MM.1S (cell line): ENCODE measurements around the gene EIF4G1.
A peak's percentile ranks its signal among the peaks of the same experiment; 100 is the strongest.

Experiments
- DNase-seq: peaks from one replicate; pipeline ENCODE4 v3.0.0-alpha.2; 2015
- H2AFZ ChIP-seq: fragments of 300-600 bp; sonication (generic); 2 replicates; pipeline ENCODE4 v1.6.0; 2016; ENCODE audit warnings: antibody characterized with exemption, low read length
- H3F3A ChIP-seq: fragments of 300-600 bp; sonication (generic); 2 replicates; pipeline ENCODE4 v1.6.1; 2016; ENCODE audit warnings: mild to moderate bottlenecking, antibody characterized with exemption, low read length, moderate library complexity, mixed read lengths; ENCODE audit not compliant: insufficient read depth
- H3K27ac ChIP-seq: fragments of 300-600 bp; sonication (generic); 2 replicates; pipeline ENCODE4 v1.5.1; 2016; ENCODE audit warnings: mild to moderate bottlenecking, low read length
- H3K27me3 ChIP-seq: fragments of 300-600 bp; sonication (generic); replicated peaks from 2 replicates; pipeline ENCODE4 v1.6.0; 2016; ENCODE audit warnings: low read length; ENCODE audit not compliant: insufficient read depth
- H3K36me3 ChIP-seq: fragments of 300-600 bp; sonication (generic); replicated peaks from 2 replicates; pipeline ENCODE4 v1.6.1; 2016; ENCODE audit warnings: mild to moderate bottlenecking, low read length, mixed read lengths; ENCODE audit not compliant: insufficient read depth
- H3K4me1 ChIP-seq: fragments of 300-600 bp; sonication (generic); 2 replicates; pipeline ENCODE4 v1.6.1; 2016; ENCODE audit warnings: low read length, mixed read lengths
- H3K4me2 ChIP-seq: fragments of 300-600 bp; sonication (generic); 2 replicates; pipeline ENCODE4 v1.6.0; 2016; ENCODE audit warnings: low read depth, low read length
- H3K4me3 ChIP-seq: fragments of 300-600 bp; sonication (generic); 2 replicates; pipeline ENCODE4 v1.5.1; 2016; ENCODE audit warnings: low read length, mixed read lengths
- H3K79me2 ChIP-seq: fragments of 300-600 bp; sonication (generic); 2 replicates; pipeline ENCODE4 v1.6.1; 2016; ENCODE audit warnings: mixed run types, low read length, mixed read lengths
- H3K9ac ChIP-seq: fragments of 300-600 bp; sonication (generic); 2 replicates; pipeline ENCODE4 v1.6.1; 2016; ENCODE audit warnings: low read length, mixed read lengths
- H3K9me2 ChIP-seq: fragments of 300-600 bp; sonication (generic); replicated peaks from 2 replicates; pipeline ENCODE4 v1.6.1; 2016; ENCODE audit warnings: mild to moderate bottlenecking, low read length, mixed read lengths; ENCODE audit not compliant: insufficient read depth
- H3K9me3 ChIP-seq: fragments of 300-600 bp; sonication (generic); replicated peaks from 2 replicates; pipeline ENCODE4 v1.6.1; 2016; ENCODE audit warnings: mild to moderate bottlenecking, low read length, mixed read lengths; ENCODE audit not compliant: insufficient read depth
- H4K20me1 ChIP-seq: fragments of 300-600 bp; sonication (generic); 2 replicates; pipeline ENCODE4 v1.6.1; 2016; ENCODE audit warnings: mild to moderate bottlenecking, low read length, moderate library complexity, mixed read lengths; ENCODE audit not compliant: insufficient read depth
- EZH2 ChIP-seq: fragments of 300-600 bp; sonication (generic); optimal IDR thresholded peaks from 2 replicates; pipeline ENCODE3; 2017; ENCODE audit warnings: low read depth, mild to moderate bottlenecking, antibody characterized with exemption, low read length, mixed read lengths
- EZH2phosphoT487 ChIP-seq: fragments of 300-600 bp; sonication (generic); IDR thresholded peaks from 2 replicates; pipeline ENCODE4 v1.6.1; 2018; ENCODE audit warnings: antibody characterized with exemption, low read length
- TF ChIP-seq, protein P1 (sequence below): fragments of 300-600 bp; sonication (generic); IDR thresholded peaks from 2 replicates; pipeline ENCODE4 v1.5.1; 2016; ENCODE audit warnings: antibody characterized with exemption, low read length, mixed read lengths

The EIF4G1 gene

DNA sequence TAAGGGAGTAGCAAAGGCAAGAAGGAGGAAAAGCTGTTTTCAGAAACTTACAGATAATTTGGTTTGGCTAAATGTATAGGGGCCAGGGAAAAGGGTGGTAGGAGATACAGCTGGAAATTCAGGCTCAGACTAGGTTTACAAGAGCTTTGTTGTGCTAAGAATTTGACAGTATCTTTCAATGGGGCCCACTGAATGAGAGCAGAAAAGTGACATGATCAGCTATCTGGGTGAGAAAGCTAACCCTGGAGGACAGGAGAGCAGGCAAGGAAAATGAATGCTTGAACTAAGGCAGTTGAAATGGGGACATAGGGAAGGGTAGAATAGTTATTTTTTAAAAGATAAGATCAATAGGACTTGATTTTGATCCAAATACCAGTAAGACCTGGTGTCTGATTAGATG, 2.8 kb upstream of the EIF4G1 start:
- H3K4me3 ChIP-seq: no peak overlapping the region
- no peak overlapping the region for H2AFZ ChIP-seq
- H3K4me1 ChIP-seq: peaks cover 9% of the 10 kb centered on the region; the same call in 1 of the 2 replicates
- no peak overlapping the region for H3K9ac ChIP-seq
- TF ChIP-seq EZH2phosphoT487 (no peak), EZH2 (no peak)
- TF ChIP-seq, protein P1, sequence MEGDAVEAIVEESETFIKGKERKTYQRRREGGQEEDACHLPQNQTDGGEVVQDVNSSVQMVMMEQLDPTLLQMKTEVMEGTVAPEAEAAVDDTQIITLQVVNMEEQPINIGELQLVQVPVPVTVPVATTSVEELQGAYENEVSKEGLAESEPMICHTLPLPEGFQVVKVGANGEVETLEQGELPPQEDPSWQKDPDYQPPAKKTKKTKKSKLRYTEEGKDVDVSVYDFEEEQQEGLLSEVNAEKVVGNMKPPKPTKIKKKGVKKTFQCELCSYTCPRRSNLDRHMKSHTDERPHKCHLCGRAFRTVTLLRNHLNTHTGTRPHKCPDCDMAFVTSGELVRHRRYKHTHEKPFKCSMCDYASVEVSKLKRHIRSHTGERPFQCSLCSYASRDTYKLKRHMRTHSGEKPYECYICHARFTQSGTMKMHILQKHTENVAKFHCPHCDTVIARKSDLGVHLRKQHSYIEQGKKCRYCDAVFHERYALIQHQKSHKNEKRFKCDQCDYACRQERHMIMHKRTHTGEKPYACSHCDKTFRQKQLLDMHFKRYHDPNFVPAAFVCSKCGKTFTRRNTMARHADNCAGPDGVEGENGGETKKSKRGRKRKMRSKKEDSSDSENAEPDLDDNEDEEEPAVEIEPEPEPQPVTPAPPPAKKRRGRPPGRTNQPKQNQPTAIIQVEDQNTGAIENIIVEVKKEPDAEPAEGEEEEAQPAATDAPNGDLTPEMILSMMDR: no peak
- H3F3A ChIP-seq: peaks cover 13% of the 10 kb centered on the region
- DNase-seq: no peak
- no peak overlapping the region for H3K27ac ChIP-seq
- H3K79me2 ChIP-seq: peaks cover 20% of the 10 kb centered on the region
- peaks cover 14% of the 10 kb centered on the region; the same call in 1 of the 2 replicates for H3K36me3 ChIP-seq
- H3K9me3 ChIP-seq: no peaks in the 10 kb centered on the region
- peaks cover 13% of the 10 kb centered on the region for H4K20me1 ChIP-seq
- no peaks in the 10 kb centered on the region for H3K9me2 ChIP-seq
- H3K27me3 ChIP-seq: no peaks in the 10 kb centered on the region
- no peak overlapping the region for H3K4me2 ChIP-seq

DNA sequence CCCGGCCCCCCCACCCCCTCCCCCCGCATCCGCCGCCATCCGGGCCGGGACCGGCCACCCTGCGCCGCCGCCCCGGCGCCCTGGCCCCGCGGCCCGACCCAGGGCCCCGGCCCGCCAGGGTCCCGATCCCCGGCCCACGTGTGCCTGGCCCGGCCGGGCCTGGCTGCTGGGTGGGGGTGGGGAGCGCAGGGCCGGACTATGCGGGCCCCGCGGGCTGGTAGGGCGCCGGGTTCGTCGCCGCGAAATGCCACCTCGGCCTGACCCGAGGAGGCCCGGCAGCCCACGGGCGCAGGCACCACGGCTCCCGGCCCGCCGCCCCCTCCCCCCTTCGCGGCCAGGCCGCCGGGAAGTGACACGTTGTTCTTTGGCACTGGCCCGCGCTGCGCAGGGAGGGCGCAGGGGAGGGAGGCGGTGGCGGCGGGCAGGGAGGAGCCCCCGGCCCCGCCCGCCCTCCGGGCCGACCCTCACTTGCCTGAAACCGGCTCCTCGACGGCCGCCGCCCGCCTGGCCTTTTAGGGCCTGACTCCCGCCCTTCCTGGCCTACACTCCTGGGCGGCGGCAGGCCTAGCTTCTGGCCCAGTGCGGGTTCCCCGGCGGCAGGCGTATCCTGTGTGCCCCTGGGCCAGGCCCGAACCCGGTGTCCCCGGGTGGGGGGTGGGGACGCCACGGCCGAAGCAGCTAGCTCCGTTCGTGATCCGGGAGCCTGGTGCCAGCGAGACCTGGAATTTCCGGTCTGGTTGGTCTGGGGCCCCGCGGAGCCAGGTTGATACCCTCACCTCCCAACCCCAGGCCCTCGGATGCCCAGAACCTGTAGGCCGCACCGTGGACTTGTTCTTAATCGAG, 515 bp downstream of the EIF4G1 start:
- Histone ChIP-seq H3K9me2 (no peaks in the 10 kb centered on the region), H3K9ac (peak overlapping the region; percentile 96), H3K4me1 (peaks cover 9% of the 10 kb centered on the region; the same call in 1 of the 2 replicates), H3K27ac (peak overlapping the region; percentile 60; the same call in 1 of the 2 replicates), H3K4me3 (peak overlapping the region; percentile 95), H4K20me1 (peaks cover 41% of the 10 kb centered on the region), H3F3A (peaks cover 13% of the 10 kb centered on the region), H2AFZ (no peak overlapping the region), H3K4me2 (peak overlapping the region; percentile 77), H3K9me3 (no peaks in the 10 kb centered on the region), H3K36me3 (peaks cover 9% of the 10 kb centered on the region; the same call in 1 of the 2 replicates), H3K79me2 (peaks cover 53% of the 10 kb centered on the region), H3K27me3 (no peaks in the 10 kb centered on the region)
- TF ChIP-seq, protein P1: no peak
- peak; percentile 67 for DNase-seq

DNA sequence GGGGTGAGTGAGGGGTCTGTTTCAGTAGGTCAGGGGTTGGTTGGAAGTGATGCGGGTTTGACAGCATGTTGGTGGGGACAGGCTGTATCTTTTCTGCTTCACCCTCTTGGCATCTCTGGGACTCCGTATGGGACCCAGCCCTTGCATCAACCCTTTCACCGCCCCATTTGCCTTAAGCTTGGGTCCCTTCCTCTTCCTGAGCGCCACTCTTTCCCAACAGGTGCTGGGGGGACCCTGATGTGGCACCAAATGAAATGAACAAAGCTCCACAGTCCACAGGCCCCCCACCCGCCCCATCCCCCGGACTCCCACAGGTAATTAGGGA, 1.1 kb downstream of the EIF4G1 start:
- Histone ChIP-seq H3K36me3 (peaks cover 13% of the 10 kb centered on the region; the same call in 1 of the 2 replicates), H3K4me2 (peak overlapping the region; percentile 77), H3K27ac (peak overlapping the region; percentile 60; the same call in 1 of the 2 replicates), H3K4me1 (peaks cover 9% of the 10 kb centered on the region; the same call in 1 of the 2 replicates), H3K9me3 (no peaks in the 10 kb centered on the region), H3K79me2 (peaks cover 59% of the 10 kb centered on the region), H3F3A (peaks cover 13% of the 10 kb centered on the region), H3K27me3 (no peaks in the 10 kb centered on the region), H3K4me3 (peak overlapping the region; percentile 95), H4K20me1 (peaks cover 46% of the 10 kb centered on the region), H3K9ac (peak overlapping the region; percentile 96), H2AFZ (no peak overlapping the region), H3K9me2 (no peaks in the 10 kb centered on the region)
- TF ChIP-seq EZH2phosphoT487 (no peak), EZH2 (no peak)
- TF ChIP-seq, protein P1: no peak
- peak; percentile 27 for DNase-seq
